IMR-90 (cell line): ENCODE measurements around the gene MARF1. TPM values are rescaled to one million over a fixed set of nuclear protein-coding genes. Genes with fewer than 3 reads are reported as not detected.

Source experiments
- ATAC-seq: fragments of 200-7000 bp; cut with Tn5 transposase; 2 replicates; pipeline ENCODE4 v1.9.1; 2020; ENCODE audit warnings: low read depth, mild to moderate bottlenecking, moderate library complexity
- BruUV-seq: library from RNA; stranded (reverse); fragments of 400-500 nt; replicated peaks from 2 replicates; lab custom pipeline; 2021; lab: Mats Ljungman, UMichigan
- CTCF ChIA-PET: fragments of 300-600 bp; formaldehyde crosslinking; extraction: SDS; loops from one replicate; lab custom pipeline; 2021; ENCODE audit warnings: antibody characterized with exemption; lab: Yijun Ruan, JAX
- POLR2A ChIA-PET: fragments of 300-600 bp; sonication (Branson Sonifier 250); formaldehyde crosslinking; loops from one replicate; lab custom pipeline; 2022; ENCODE audit warnings: antibody characterized with exemption; ENCODE audit not compliant: unreplicated experiment; lab: Charles Lee
- DNase-seq: peaks from one replicate; pipeline ENCODE4 v3.0.0; 2013
- H2AFZ ChIP-seq: replicated peaks from 2 replicates; pipeline ENCODE3; 2013; ENCODE audit warnings: low read length, mild to moderate bottlenecking; ENCODE audit not compliant: poor library complexity
- H2AK5ac ChIP-seq: 2 replicates; pipeline ENCODE4 v1.6.1; 2013; ENCODE audit warnings: low read depth, low read length, inconsistent platforms
- H2AK9ac ChIP-seq: replicated peaks from 2 replicates; pipeline ENCODE3; 2013; ENCODE audit warnings: mild to moderate bottlenecking, low read depth, low read length, moderate library complexity; ENCODE audit not compliant: poor library complexity
- H2BK120ac ChIP-seq: 2 replicates; pipeline ENCODE4 v1.6.1; 2013; ENCODE audit warnings: low read depth, low read length, inconsistent platforms
- H2BK15ac ChIP-seq: 3 replicates; pipeline ENCODE4 v1.6.1; 2013; ENCODE audit warnings: low read depth, low read length, inconsistent platforms
- H2BK20ac ChIP-seq: 2 replicates; pipeline ENCODE4 v1.6.1; 2013; ENCODE audit warnings: low read depth, mild to moderate bottlenecking, inconsistent platforms, low read length, moderate library complexity
- H2BK5ac ChIP-seq: 2 replicates; pipeline ENCODE4 v1.6.1; 2013; ENCODE audit warnings: mild to moderate bottlenecking, low read depth, low read length, inconsistent platforms; ENCODE audit not compliant: poor library complexity, severe bottlenecking
- H3K14ac ChIP-seq: replicated peaks from 2 replicates; pipeline ENCODE4 v1.6.1; 2013; ENCODE audit warnings: low read depth, low read length, inconsistent platforms
- H3K18ac ChIP-seq: 2 replicates; pipeline ENCODE4 v1.6.1; 2013; ENCODE audit warnings: low read depth, low read length, control low read depth
- H3K23ac ChIP-seq: 2 replicates; pipeline ENCODE4 v1.6.1; 2013; ENCODE audit warnings: low read depth, low read length, inconsistent platforms
- H3K27ac ChIP-seq: 2 replicates; pipeline ENCODE4 v1.5.1; 2013; ENCODE audit warnings: mild to moderate bottlenecking, control low read depth, low read length; ENCODE audit not compliant: insufficient read depth
- H3K27me3 ChIP-seq: 2 replicates; pipeline ENCODE4 v1.6.1; 2013; ENCODE audit warnings: low read length; ENCODE audit not compliant: control insufficient read depth, insufficient read depth
- H3K36me3 ChIP-seq: 2 replicates; pipeline ENCODE4 v1.6.1; 2013; ENCODE audit warnings: low read length, mixed read lengths; ENCODE audit not compliant: control insufficient read depth, insufficient read depth
- H3K4ac ChIP-seq: 2 replicates; pipeline ENCODE4 v1.6.1; 2013; ENCODE audit warnings: low read depth, low read length, inconsistent platforms
- H3K4me1 ChIP-seq: 2 replicates; pipeline ENCODE4 v1.6.1; 2013; ENCODE audit warnings: low read length, mixed read lengths; ENCODE audit not compliant: control insufficient read depth, insufficient read depth
- H3K4me2 ChIP-seq: 2 replicates; pipeline ENCODE4 v1.6.1; 2013; ENCODE audit warnings: low read depth, mild to moderate bottlenecking, control low read depth, low read length, moderate library complexity
- H3K4me3 ChIP-seq: 2 replicates; pipeline ENCODE4 v1.5.1; 2013; ENCODE audit warnings: low read depth, mild to moderate bottlenecking, control low read depth, low read length, moderate library complexity; ENCODE audit not compliant: insufficient read depth
- H3K56ac ChIP-seq: 2 replicates; pipeline ENCODE4 v1.6.1; 2013; ENCODE audit warnings: low read length, inconsistent platforms; ENCODE audit not compliant: insufficient read depth; ENCODE audit errors: extremely low read depth
- H3K79me1 ChIP-seq, 2 experiments: 2 replicates each; pipeline ENCODE4 v1.6.1; 2013; ENCODE audit warnings: low read length in 2 of 2, inconsistent platforms in 1 of 2, low read depth in 1 of 2
- H3K9ac ChIP-seq: 2 replicates; pipeline ENCODE4 v1.6.1; 2013; ENCODE audit warnings: low read depth, low read length, control low read depth
- H3K9me1 ChIP-seq: 2 replicates; pipeline ENCODE4 v1.6.1; 2013; ENCODE audit warnings: low read length, inconsistent platforms; ENCODE audit not compliant: insufficient read depth
- H3K9me3 ChIP-seq: 2 replicates; pipeline ENCODE4 v1.6.1; 2013; ENCODE audit warnings: low read length; ENCODE audit not compliant: control insufficient read depth, insufficient read depth
- H4K20me1 ChIP-seq: 2 replicates; pipeline ENCODE4 v1.6.1; 2013; ENCODE audit warnings: low read length, inconsistent platforms; ENCODE audit not compliant: insufficient read depth
- H4K5ac ChIP-seq: 2 replicates; pipeline ENCODE4 v1.6.1; 2013; ENCODE audit warnings: mild to moderate bottlenecking, low read depth, low read length, control low read depth
- H4K8ac ChIP-seq, 2 experiments: 2 replicates each; pipeline ENCODE4 v1.6.1; 2013; ENCODE audit warnings: low read depth in 2 of 2, low read length in 2 of 2, control low read depth in 1 of 2, inconsistent platforms in 1 of 2
- H4K91ac ChIP-seq: 2 replicates; pipeline ENCODE4 v1.6.1; 2013; ENCODE audit warnings: low read depth, low read length, inconsistent platforms; ENCODE audit not compliant: insufficient read depth
- BHLHE40 ChIP-seq: fragments of 150-350 bp; IDR thresholded peaks from 2 replicates; pipeline ENCODE4 v1.6.1; 2016; ENCODE audit warnings: mild to moderate bottlenecking, low read depth, low read length
- CEBPB ChIP-seq: IDR thresholded peaks from 2 replicates; pipeline ENCODE4 v1.6.1; 2012; ENCODE audit warnings: low read depth, low read length, improper control_type of control experiment
- CHD1 ChIP-seq: IDR thresholded peaks from 2 replicates; pipeline ENCODE4 v1.6.1; 2012; ENCODE audit warnings: low read depth, low read length, improper control_type of control experiment
- FOS ChIP-seq: fragments of 150-350 bp; IDR thresholded peaks from 2 replicates; pipeline ENCODE4 v1.6.1; 2016; ENCODE audit warnings: low read depth, low read length
- MAFK ChIP-seq: IDR thresholded peaks from 2 replicates; pipeline ENCODE4 v1.6.1; 2012; ENCODE audit warnings: low read depth, low read length, improper control_type of control experiment
- MAZ ChIP-seq: IDR thresholded peaks from 2 replicates; pipeline ENCODE4 v1.6.1; 2012; ENCODE audit warnings: low read depth, mild to moderate bottlenecking, low read length, improper control_type of control experiment, moderate library complexity, borderline replicate concordance
- MXI1 ChIP-seq: IDR thresholded peaks from 2 replicates; pipeline ENCODE4 v1.6.1; 2012; ENCODE audit warnings: low read depth, mild to moderate bottlenecking, low read length, moderate library complexity, borderline replicate concordance
- NFE2L2 ChIP-seq: fragments of 150-350 bp; IDR thresholded peaks from 2 replicates; pipeline ENCODE4 v1.6.1; 2016; ENCODE audit warnings: low read depth, mild to moderate bottlenecking, low read length
- POLR2A ChIP-seq: IDR thresholded peaks from 2 replicates; pipeline ENCODE4 v1.6.1; 2012; ENCODE audit warnings: mild to moderate bottlenecking, low read depth, low read length
- RAD21 ChIP-seq: IDR thresholded peaks from 2 replicates; pipeline ENCODE4 v1.6.1; 2012; ENCODE audit warnings: low read length, improper control_type of control experiment
- RCOR1 ChIP-seq: IDR thresholded peaks from 2 replicates; pipeline ENCODE4 v1.6.1; 2012; ENCODE audit warnings: mild to moderate bottlenecking, low read length, improper control_type of control experiment; ENCODE audit not compliant: insufficient replicate concordance
- RFX5 ChIP-seq: IDR thresholded peaks from 2 replicates; pipeline ENCODE4 v1.8.0; 2012; ENCODE audit warnings: low read depth, mild to moderate bottlenecking, low read length, moderate library complexity
- SMC3 ChIP-seq: fragments of 150-350 bp; IDR thresholded peaks from 2 replicates; pipeline ENCODE4 v1.6.1; 2016; ENCODE audit warnings: low read depth, mild to moderate bottlenecking, antibody characterized with exemption, low read length, moderate library complexity
- WGBS, 2 experiments: methylation state at CpG; one replicate each; pipeline versions ENCODE4 v1.1.5 to v1.1.7; 2013; ENCODE audit warnings: missing lambda C conversion rate in 2 of 2; ENCODE audit not compliant: insufficient read length in 1 of 2; ENCODE audit errors: extremely low coverage in 2 of 2; 5-methylcytosine and 5-hydroxymethylcytosine counted together
- dilution Hi-C: fragments of 300-500 bp; cut with HindIII; formaldehyde crosslinking; loops from one replicate; pipeline ENCODE4 v1.14.3; 2018; ENCODE audit warnings: low sequenced_read_pairs; ENCODE audit not compliant: unreplicated experiment
- in situ Hi-C: fragments of 300-500 bp; cut with MboI; formaldehyde crosslinking; loops from 3 replicates; pipeline ENCODE4 v1.14.3; 2019; ENCODE audit warnings: low sequenced_read_pairs, inconsistent platforms, mixed read lengths
- intact Hi-C: fragments of 100-400 bp; cut with micrococcal nuclease; formaldehyde crosslinking; loops from 2 replicates; pipeline ENCODE4 v1.10.0; 2022
- polyA plus RNA-seq, 3 experiments: library from polyadenylated mRNA; depleted of rRNA; stranded (reverse); fragments of >200 nt; gene quantifications; 2 replicates each; pipeline ENCODE4 v1.2.3, GENCODE V29; 2012; ENCODE audit warnings: low replicate concordance in 1 of 3
- total RNA-seq: library from RNA; depleted of rRNA; stranded (reverse); fragments of >200 nt; gene quantifications from 2 replicates; pipeline ENCODE4 v1.2.3, GENCODE V29; 2012
- TF ChIP-seq, protein P1 (sequence below): fragments of 150-350 bp; IDR thresholded peaks from 2 replicates; pipeline ENCODE4 v1.6.1; 2016; ENCODE audit warnings: low read depth, mild to moderate bottlenecking, low read length, moderate library complexity, borderline replicate concordance
- TF ChIP-seq, protein P2 (sequence below): fragments of 150-350 bp; IDR thresholded peaks from 2 replicates; pipeline ENCODE4 v1.6.1; 2017; ENCODE audit warnings: mild to moderate bottlenecking, antibody characterized with exemption, low read length, low read depth
- TF ChIP-seq, protein P3 (sequence below): conservative IDR thresholded peaks from 2 replicates; pipeline ENCODE4 v1.5.1; 2012; ENCODE audit warnings: mild to moderate bottlenecking, low read depth, low read length, improper control_type of control experiment

MARF1 gene
- total and polyA plus RNA-seq, 2 of the 4 experiments (the other 2 are of a cell fraction): 9.0 to 12.9 TPM

DNA sequence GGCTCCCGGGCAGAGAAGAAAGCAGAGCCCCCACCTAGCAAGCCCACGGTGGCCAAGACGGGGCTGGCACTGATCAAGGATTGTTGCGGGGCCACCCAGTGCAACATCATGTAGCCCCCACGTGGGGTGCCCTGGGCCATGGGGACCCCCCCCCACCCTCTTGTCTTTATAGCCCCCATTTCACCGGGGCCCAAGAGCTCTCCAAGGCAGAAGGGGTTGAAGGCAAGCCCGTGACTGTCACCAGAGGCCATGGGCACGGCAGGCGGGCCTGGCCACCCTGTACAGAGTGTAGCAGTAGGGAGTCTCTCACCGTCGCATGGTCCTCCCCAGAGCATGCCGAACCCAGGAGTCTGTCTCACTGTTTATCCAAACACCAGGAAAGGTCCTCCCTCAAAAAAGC is 56.2 kb downstream of the MARF1 start:
- H3K9ac ChIP-seq: no peak overlapping the region
- H3K36me3 ChIP-seq: peaks cover 39% of the 10 kb centered on the region
- intact Hi-C loops (no loop called here), in situ Hi-C loops (no loop called here), dilution Hi-C loops (no loop called here)
- H3K4ac ChIP-seq: no peak overlapping the region
- no peak overlapping the region for H2BK20ac ChIP-seq
- H4K91ac ChIP-seq: no peak overlapping the region
- H3K79me1 ChIP-seq: no peaks in the 10 kb centered on the region
- ChIA-PET POLR2A (no interaction called here), CTCF (no interaction called here)
- peaks cover 2% of the 10 kb centered on the region; the same call in 1 of the 2 replicates for H3K4me1 ChIP-seq
- BruUV-seq: no TSS peak
- H3K14ac ChIP-seq: no peak overlapping the region
- no peak overlapping the region for H2AK5ac ChIP-seq
- no peak overlapping the region for H2BK15ac ChIP-seq
- H2BK5ac ChIP-seq: no peak overlapping the region
- H4K8ac ChIP-seq: no peak overlapping the region
- no peak overlapping the region for H3K27ac ChIP-seq
- no peak overlapping the region for H2AK9ac ChIP-seq
- no peak overlapping the region for H3K4me3 ChIP-seq
- TF ChIP-seq RFX5 (no peak), CHD1 (no peak), CEBPB (no peak), RCOR1 (no peak), MAZ (no peak), POLR2A (no peak), BHLHE40 (no peak), MAFK (no peak), RAD21 (no peak), SMC3 (no peak), FOS (no peak), MXI1 (no peak), NFE2L2 (no peak)
- TF ChIP-seq, protein P1, sequence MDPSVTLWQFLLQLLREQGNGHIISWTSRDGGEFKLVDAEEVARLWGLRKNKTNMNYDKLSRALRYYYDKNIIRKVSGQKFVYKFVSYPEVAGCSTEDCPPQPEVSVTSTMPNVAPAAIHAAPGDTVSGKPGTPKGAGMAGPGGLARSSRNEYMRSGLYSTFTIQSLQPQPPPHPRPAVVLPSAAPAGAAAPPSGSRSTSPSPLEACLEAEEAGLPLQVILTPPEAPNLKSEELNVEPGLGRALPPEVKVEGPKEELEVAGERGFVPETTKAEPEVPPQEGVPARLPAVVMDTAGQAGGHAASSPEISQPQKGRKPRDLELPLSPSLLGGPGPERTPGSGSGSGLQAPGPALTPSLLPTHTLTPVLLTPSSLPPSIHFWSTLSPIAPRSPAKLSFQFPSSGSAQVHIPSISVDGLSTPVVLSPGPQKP: no peak
- TF ChIP-seq, protein P2, sequence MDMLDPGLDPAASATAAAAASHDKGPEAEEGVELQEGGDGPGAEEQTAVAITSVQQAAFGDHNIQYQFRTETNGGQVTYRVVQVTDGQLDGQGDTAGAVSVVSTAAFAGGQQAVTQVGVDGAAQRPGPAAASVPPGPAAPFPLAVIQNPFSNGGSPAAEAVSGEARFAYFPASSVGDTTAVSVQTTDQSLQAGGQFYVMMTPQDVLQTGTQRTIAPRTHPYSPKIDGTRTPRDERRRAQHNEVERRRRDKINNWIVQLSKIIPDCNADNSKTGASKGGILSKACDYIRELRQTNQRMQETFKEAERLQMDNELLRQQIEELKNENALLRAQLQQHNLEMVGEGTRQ: no peak
- TF ChIP-seq, protein P3, sequence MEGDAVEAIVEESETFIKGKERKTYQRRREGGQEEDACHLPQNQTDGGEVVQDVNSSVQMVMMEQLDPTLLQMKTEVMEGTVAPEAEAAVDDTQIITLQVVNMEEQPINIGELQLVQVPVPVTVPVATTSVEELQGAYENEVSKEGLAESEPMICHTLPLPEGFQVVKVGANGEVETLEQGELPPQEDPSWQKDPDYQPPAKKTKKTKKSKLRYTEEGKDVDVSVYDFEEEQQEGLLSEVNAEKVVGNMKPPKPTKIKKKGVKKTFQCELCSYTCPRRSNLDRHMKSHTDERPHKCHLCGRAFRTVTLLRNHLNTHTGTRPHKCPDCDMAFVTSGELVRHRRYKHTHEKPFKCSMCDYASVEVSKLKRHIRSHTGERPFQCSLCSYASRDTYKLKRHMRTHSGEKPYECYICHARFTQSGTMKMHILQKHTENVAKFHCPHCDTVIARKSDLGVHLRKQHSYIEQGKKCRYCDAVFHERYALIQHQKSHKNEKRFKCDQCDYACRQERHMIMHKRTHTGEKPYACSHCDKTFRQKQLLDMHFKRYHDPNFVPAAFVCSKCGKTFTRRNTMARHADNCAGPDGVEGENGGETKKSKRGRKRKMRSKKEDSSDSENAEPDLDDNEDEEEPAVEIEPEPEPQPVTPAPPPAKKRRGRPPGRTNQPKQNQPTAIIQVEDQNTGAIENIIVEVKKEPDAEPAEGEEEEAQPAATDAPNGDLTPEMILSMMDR: no peak
- no peaks in the 10 kb centered on the region for H3K27me3 ChIP-seq
- no peak for ATAC-seq
- no peak overlapping the region for H2BK120ac ChIP-seq
- no peak overlapping the region for H3K18ac ChIP-seq
- no peak overlapping the region for H3K4me2 ChIP-seq
- no peaks in the 10 kb centered on the region for H4K20me1 ChIP-seq
- no peak overlapping the region for H4K5ac ChIP-seq
- no peak for DNase-seq
- no peak overlapping the region for H3K56ac ChIP-seq
- H3K23ac ChIP-seq: no peak overlapping the region
- no peak overlapping the region for H2AFZ ChIP-seq
- peaks cover 27% of the 10 kb centered on the region for H3K9me3 ChIP-seq
- no peaks in the 10 kb centered on the region for H3K9me1 ChIP-seq
- WGBS, 2 experiments: 100% methylated on average over 3 of the region's 12 CpGs; no CpG with 5 or more reads in 1 of the 2 experiments
